ENCODE results near the gene SORCS2. TPM values are rescaled to one million over a fixed set of nuclear protein-coding genes. Genes with fewer than 3 reads are reported as not detected.

SORCS2 gene
- total RNA-seq, 1 donor: 0.27 TPM

DNA sequence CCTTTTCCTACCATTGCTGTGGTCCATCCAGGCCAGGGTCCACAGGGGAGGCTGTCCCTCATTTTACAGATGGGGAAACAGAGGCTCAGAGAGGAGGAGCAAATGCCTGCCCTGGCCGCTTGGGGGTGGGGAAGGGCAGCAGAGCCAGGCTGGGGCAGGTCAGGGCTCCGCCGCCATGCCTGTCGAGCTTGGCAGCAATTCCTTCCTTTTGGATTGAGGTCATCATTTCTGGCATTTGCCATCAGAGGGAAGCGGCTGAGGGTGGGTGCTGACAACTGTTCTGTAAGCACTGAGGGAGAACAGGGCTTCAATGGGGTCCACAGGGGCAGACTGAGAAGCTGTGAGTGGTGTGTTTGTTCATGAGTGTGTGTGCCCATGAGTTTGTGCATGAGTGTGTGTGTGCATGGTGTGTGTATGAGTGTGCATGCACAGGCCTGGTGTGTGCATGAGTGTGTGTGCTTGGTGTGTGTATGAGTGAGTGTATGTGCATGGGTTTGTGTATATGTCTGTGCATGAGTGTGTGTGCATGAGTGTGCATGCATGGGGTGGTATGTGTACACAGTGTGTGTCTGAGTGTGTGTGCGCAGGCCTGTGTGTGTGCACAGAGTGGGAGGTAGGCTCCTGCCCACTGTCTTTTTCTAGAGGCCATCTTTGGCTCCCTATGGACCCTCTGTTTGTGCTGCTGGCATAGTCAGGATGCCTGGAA, 115.2 kb downstream of the SORCS2 start:
- no peak for DNase-seq (ENCODE audit: low read depth)
- no peak overlapping the region for H3K4me3 ChIP-seq (ENCODE audit: low read depth, low read length)
- TF ChIP-seq CTCF (IDR thresholded peaks at IDR 0.05; ENCODE audit: insufficient read depth, low read length): no peak

GRCh38 chr4:7309181-7309580, 116.8 kb downstream of the SORCS2 start:
- no peak overlapping the region for H3K4me3 ChIP-seq (ENCODE audit: low read depth, low read length)
- no peak for TF ChIP-seq CTCF (IDR thresholded peaks at IDR 0.05; ENCODE audit: insufficient read depth, low read length)
- DNase-seq (ENCODE audit: low read depth): no peak

DNA sequence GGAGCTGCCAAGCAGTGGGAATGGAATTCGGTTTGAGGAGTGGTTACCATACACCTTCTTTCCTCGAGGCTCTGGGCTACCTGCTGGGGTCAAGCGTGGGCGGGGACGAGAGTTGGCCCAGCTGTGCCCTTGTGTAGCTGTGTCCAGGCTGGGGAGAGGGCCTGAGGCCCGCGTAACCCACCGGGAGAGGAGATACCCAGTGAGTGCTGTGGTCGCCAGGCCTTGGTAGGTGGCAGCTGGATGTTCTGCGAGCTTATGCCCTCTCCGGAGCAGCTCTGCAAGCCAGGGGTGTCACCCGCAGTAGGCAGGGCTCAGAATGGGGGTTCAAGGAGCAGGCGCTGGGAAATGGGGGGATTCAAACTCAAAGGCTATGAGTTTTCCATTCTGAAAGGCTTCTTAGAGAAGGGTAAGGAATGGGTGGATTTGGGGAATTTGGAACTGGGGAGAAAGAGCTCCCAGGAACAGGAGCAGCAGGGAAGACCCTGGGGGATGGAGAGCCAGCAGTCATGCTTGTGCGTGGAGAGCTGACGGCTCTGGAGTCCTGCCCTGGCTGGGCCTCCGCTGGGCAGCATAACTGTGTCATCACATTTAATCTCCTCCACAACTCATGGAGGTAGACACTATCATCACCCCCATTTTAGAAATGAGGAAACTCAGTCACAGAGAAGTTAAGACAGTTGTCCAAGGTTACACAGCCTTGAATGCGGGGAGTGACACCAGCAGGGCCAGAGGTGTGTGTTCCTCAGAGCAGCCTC, 117.5 kb downstream of the SORCS2 start:
- H3K4me3 ChIP-seq (ENCODE audit: low read depth, low read length): no peak overlapping the region
- no peak for TF ChIP-seq CTCF (IDR thresholded peaks at IDR 0.05; ENCODE audit: insufficient read depth, low read length)
- DNase-seq (ENCODE audit: low read depth): no peak

- H3K4me3 ChIP-seq (ENCODE audit: low read depth, low read length): no peak overlapping the region
- no peak for DNase-seq (ENCODE audit: low read depth)
- TF ChIP-seq CTCF (IDR thresholded peaks at IDR 0.05; ENCODE audit: insufficient read depth, low read length): no peak
Observed at GRCh38 chr4:7310451-7310850, 118.1 kb downstream of the SORCS2 start.

DNA sequence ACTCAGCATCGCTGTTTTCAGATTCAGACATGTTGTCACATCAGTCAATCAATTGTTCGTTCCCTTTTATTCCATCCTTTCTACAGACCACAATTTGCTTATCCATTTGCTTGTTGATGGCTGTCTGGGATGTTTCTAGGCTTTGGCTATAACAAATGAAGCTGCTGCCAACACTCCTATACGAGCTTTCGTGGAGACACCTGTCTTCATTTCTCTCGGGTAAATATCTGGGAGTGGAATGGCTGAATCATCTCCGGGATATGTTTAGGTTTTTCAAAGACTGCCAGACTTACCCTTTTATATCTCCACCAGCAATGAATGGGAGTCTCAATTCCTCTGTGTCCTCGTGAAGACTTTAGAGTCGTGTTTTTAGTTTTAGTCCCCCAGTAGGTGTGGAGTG, 118.9 kb downstream of the SORCS2 start:
- DNase-seq (ENCODE audit: low read depth): no peak
- no peak overlapping the region for H3K4me3 ChIP-seq (ENCODE audit: low read depth, low read length)
- TF ChIP-seq CTCF (IDR thresholded peaks at IDR 0.05; ENCODE audit: insufficient read depth, low read length): no peak

GRCh38 chr4:7312691-7313090, 120.4 kb downstream of the SORCS2 start:
- TF ChIP-seq CTCF (IDR thresholded peaks at IDR 0.05; ENCODE audit: insufficient read depth, low read length): no peak
- no peak overlapping the region for H3K4me3 ChIP-seq (ENCODE audit: low read depth, low read length)
- DNase-seq (ENCODE audit: low read depth): no peak
